ENCODE results near the gene CSAD.
A peak's percentile ranks its signal among the peaks of the same experiment; 100 is the strongest.

CSAD gene

DNA sequence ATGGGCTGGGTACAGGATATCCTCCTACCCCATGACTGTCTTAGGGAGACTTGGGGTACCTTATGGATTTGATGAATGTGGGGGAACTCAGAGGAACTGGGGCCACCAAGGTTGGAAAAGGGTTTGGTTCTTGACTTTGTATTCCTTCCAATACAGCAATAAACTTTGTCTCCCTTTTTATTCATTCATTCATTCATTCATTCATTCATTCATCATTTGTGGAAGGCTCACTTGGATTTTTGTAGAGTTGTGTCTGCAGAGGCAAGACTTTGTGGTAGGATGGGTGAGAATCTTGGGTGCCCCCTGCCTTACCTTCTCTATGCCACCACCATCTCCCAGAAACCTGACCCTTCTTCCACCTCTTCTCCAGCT lies 56.4 kb downstream of the CSAD start:
- Histone ChIP-seq H3K9me3 (replicated peaks in 1 of 2; ENCODE audit: control insufficient read depth in 2 of 2, insufficient read depth in 1 of 2, low read depth in 1 of 2, low read length in 2 of 2) (peaks cover 0 to 6% of the 10 kb centered on the region in 2 donors), H2BK5ac (ENCODE audit: low read length) (no peak overlapping the region), H3K23ac (ENCODE audit: low read depth, low read length, poor library complexity) (no peak overlapping the region), H3K14ac (ENCODE audit: low read length) (no peak overlapping the region), H2AK5ac (ENCODE audit: low read depth, low read length) (no peak overlapping the region), H3K4me2 (ENCODE audit: insufficient read depth, low read length, poor library complexity, severe bottlenecking) (no peak overlapping the region), H2AFZ (ENCODE audit: low read length) (no peak overlapping the region), H3K36me3 (replicated peaks in 1 of 2; ENCODE audit: control insufficient read depth in 2 of 2, insufficient read depth in 2 of 2, low read length in 2 of 2) (no peaks in the 10 kb centered on the region), H3K4ac (ENCODE audit: low read length) (no peak overlapping the region), H3K27me3 (ENCODE audit: control insufficient read depth in 3 of 3, insufficient read depth in 3 of 3, low read depth in 1 of 3, low read length in 3 of 3) (peaks cover 0 to 2% (median 2%) of the 10 kb centered on the region in 3 experiments), H4K8ac (ENCODE audit: low read depth, low read length) (no peak overlapping the region), H2BK15ac (ENCODE audit: low read length) (no peak overlapping the region), H3K27ac (replicated peaks; ENCODE audit: low read length) (no peak overlapping the region), H3K4me3 (ENCODE audit: low read length in 2 of 2) (no peak overlapping the region), H3K18ac (ENCODE audit: low read length) (no peak overlapping the region), H3K4me1 (ENCODE audit: control insufficient read depth in 2 of 2, insufficient read depth in 1 of 2, low read depth in 1 of 2, low read length in 2 of 2) (peaks cover 0 to 2% of the 10 kb centered on the region in 2 donors), H3K79me1 (ENCODE audit: low read depth, low read length) (no peaks in the 10 kb centered on the region), H4K91ac (ENCODE audit: low read depth, low read length, poor library complexity) (no peak overlapping the region), H2BK120ac (ENCODE audit: low read depth, low read length) (no peak overlapping the region), H2BK12ac (ENCODE audit: low read length) (no peak overlapping the region), H3K9ac (ENCODE audit: low read depth, low read length, poor library complexity) (no peak overlapping the region)
- DNase-seq (ENCODE audit: low spot score) = no peak

GRCh38 chr12:53123578-53124351 lies 57.0 kb downstream of the CSAD start:
- Histone ChIP-seq H3K4ac (ENCODE audit: low read length) (no peak overlapping the region), H3K36me3 (replicated peaks in 1 of 2; ENCODE audit: control insufficient read depth in 2 of 2, insufficient read depth in 2 of 2, low read length in 2 of 2) (no peaks in the 10 kb centered on the region), H3K4me1 (ENCODE audit: control insufficient read depth in 2 of 2, insufficient read depth in 1 of 2, low read depth in 1 of 2, low read length in 2 of 2) (peaks cover 0 to 2% of the 10 kb centered on the region in 2 donors), H3K18ac (ENCODE audit: low read length) (peak overlapping the region; percentile 61), H3K79me1 (ENCODE audit: low read depth, low read length) (no peaks in the 10 kb centered on the region), H3K27ac (replicated peaks; ENCODE audit: low read length) (no peak overlapping the region), H3K23ac (ENCODE audit: low read depth, low read length, poor library complexity) (peak overlapping the region; percentile 32), H2AFZ (ENCODE audit: low read length) (no peak overlapping the region), H2BK120ac (ENCODE audit: low read depth, low read length) (no peak overlapping the region), H3K9me3 (replicated peaks in 1 of 2; ENCODE audit: control insufficient read depth in 2 of 2, insufficient read depth in 1 of 2, low read depth in 1 of 2, low read length in 2 of 2) (peaks cover 0 to 6% of the 10 kb centered on the region in 2 donors), H2BK12ac (ENCODE audit: low read length) (no peak overlapping the region), H3K27me3 (ENCODE audit: control insufficient read depth in 3 of 3, insufficient read depth in 3 of 3, low read depth in 1 of 3, low read length in 3 of 3) (peaks cover 0 to 7% (median 2%) of the 10 kb centered on the region in 3 experiments), H2BK5ac (ENCODE audit: low read length) (no peak overlapping the region), H2BK15ac (ENCODE audit: low read length) (no peak overlapping the region), H2AK5ac (ENCODE audit: low read depth, low read length) (no peak overlapping the region), H3K4me2 (ENCODE audit: insufficient read depth, low read length, poor library complexity, severe bottlenecking) (no peak overlapping the region), H4K8ac (ENCODE audit: low read depth, low read length) (no peak overlapping the region), H3K9ac (ENCODE audit: low read depth, low read length, poor library complexity) (no peak overlapping the region), H3K14ac (ENCODE audit: low read length) (no peak overlapping the region), H3K4me3 (ENCODE audit: low read length in 2 of 2) (peak overlapping the region in 1 of 2 donors; percentile 34), H4K91ac (ENCODE audit: low read depth, low read length, poor library complexity) (no peak overlapping the region)
- no peak for DNase-seq (ENCODE audit: low spot score)
- WGBS, 2 donors (ENCODE audit: extremely low coverage in 2 of 2, insufficient read length in 2 of 2, insufficient replicate concordance in 1 of 2) = no CpG with 5 or more reads among the region's 16 CpGs

- Histone ChIP-seq H3K79me1 (ENCODE audit: low read depth, low read length) (no peaks in the 10 kb centered on the region), H2BK12ac (ENCODE audit: low read length) (peak overlapping the region; percentile 90), H2AK5ac (ENCODE audit: low read depth, low read length) (no peak overlapping the region), H3K18ac (ENCODE audit: low read length) (no peak overlapping the region), H3K14ac (ENCODE audit: low read length) (no peak overlapping the region), H3K4me2 (ENCODE audit: insufficient read depth, low read length, poor library complexity, severe bottlenecking) (no peak overlapping the region), H3K9me3 (replicated peaks in 1 of 2; ENCODE audit: control insufficient read depth in 2 of 2, insufficient read depth in 1 of 2, low read depth in 1 of 2, low read length in 2 of 2) (peaks cover 0 to 6% of the 10 kb centered on the region in 2 donors), H2AFZ (ENCODE audit: low read length) (no peak overlapping the region), H3K27ac (replicated peaks; ENCODE audit: low read length) (no peak overlapping the region), H3K4ac (ENCODE audit: low read length) (no peak overlapping the region), H2BK5ac (ENCODE audit: low read length) (no peak overlapping the region), H3K9ac (ENCODE audit: low read depth, low read length, poor library complexity) (no peak overlapping the region), H3K27me3 (ENCODE audit: control insufficient read depth in 3 of 3, insufficient read depth in 3 of 3, low read depth in 1 of 3, low read length in 3 of 3) (peaks cover 0 to 7% (median 0%) of the 10 kb centered on the region in 3 experiments), H2BK120ac (ENCODE audit: low read depth, low read length) (no peak overlapping the region), H3K23ac (ENCODE audit: low read depth, low read length, poor library complexity) (no peak overlapping the region), H4K8ac (ENCODE audit: low read depth, low read length) (no peak overlapping the region), H2BK15ac (ENCODE audit: low read length) (no peak overlapping the region), H3K36me3 (replicated peaks in 1 of 2; ENCODE audit: control insufficient read depth in 2 of 2, insufficient read depth in 2 of 2, low read length in 2 of 2) (no peaks in the 10 kb centered on the region), H3K4me3 (ENCODE audit: low read length in 2 of 2) (no peak overlapping the region), H4K91ac (ENCODE audit: low read depth, low read length, poor library complexity) (no peak overlapping the region), H3K4me1 (ENCODE audit: control insufficient read depth in 2 of 2, insufficient read depth in 1 of 2, low read depth in 1 of 2, low read length in 2 of 2) (peaks cover 0 to 2% of the 10 kb centered on the region in 2 donors)
- DNase-seq (ENCODE audit: low spot score) = no peak
- no CpG with 5 or more reads among the region's 10 CpGs for WGBS, 2 donors (ENCODE audit: extremely low coverage in 2 of 2, insufficient read length in 2 of 2, insufficient replicate concordance in 1 of 2)
Observed at GRCh38 chr12:53122961-53123468, 57.7 kb downstream of the CSAD start.

DNA sequence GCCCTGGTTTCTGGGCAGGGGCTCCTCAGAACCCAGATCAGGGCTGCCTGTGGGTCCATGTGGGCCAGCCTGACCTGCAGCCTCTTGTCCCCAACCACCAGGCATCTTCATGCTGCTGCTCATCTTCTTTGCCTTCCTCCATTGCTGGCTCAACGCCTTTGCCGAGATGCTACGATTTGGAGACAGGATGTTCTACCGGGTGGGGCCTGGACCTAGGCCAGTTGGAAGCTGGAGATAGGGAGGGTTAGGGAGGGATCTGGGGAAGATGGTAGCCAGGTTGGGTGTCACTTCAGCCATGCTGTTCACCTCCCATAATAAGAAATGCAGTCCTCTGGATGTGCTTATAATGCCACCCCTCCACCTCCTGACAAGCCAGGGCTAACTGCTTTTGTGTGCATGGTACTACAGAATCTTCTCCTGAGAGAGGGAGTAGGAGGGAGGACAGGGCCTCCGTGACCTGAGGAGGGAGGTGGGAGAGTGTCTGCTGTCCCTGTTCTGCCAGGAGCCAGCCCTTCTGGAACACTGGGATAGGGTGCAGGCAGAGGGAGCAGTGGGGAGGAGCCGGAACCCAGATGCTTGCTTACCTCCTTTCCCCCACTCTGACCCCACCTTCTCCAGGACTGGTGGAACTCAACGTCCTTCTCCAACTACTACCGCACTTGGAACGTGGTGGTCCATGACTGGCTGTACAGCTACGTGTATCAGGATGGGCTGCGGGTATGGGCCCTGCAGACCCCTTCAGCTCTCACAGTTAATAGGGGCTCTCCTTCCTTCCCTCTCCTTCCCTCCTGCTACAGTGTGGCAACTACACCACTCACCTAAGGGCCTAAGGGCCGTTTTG lies 59.8 kb downstream of the CSAD start:
- no peak for DNase-seq (ENCODE audit: low spot score)
- WGBS, 2 donors (ENCODE audit: extremely low coverage in 2 of 2, insufficient read length in 2 of 2, insufficient replicate concordance in 1 of 2) = no CpG with 5 or more reads among the region's 12 CpGs
- no peak overlapping the region for H3K18ac ChIP-seq (ENCODE audit: low read length)

More for the DNA sequence above, 59.8 kb downstream of the CSAD start:
- Histone ChIP-seq H2BK5ac (ENCODE audit: low read length) (no peak overlapping the region), H3K4me3 (ENCODE audit: low read length in 2 of 2) (no peak overlapping the region), H3K4ac (ENCODE audit: low read length) (no peak overlapping the region), H3K23ac (ENCODE audit: low read depth, low read length, poor library complexity) (peak overlapping the region; percentile 44), H4K8ac (ENCODE audit: low read depth, low read length) (no peak overlapping the region), H3K9me3 (replicated peaks in 1 of 2; ENCODE audit: control insufficient read depth in 2 of 2, insufficient read depth in 1 of 2, low read depth in 1 of 2, low read length in 2 of 2) (peaks cover 0 to 6% of the 10 kb centered on the region in 2 donors), H4K91ac (ENCODE audit: low read depth, low read length, poor library complexity) (no peak overlapping the region), H3K36me3 (replicated peaks in 1 of 2; ENCODE audit: control insufficient read depth in 2 of 2, insufficient read depth in 2 of 2, low read length in 2 of 2) (no peaks in the 10 kb centered on the region), H2BK12ac (ENCODE audit: low read length) (no peak overlapping the region), H3K14ac (ENCODE audit: low read length) (no peak overlapping the region), H3K27me3 (ENCODE audit: control insufficient read depth in 3 of 3, insufficient read depth in 3 of 3, low read depth in 1 of 3, low read length in 3 of 3) (peaks cover 0 to 11% (median 0%) of the 10 kb centered on the region in 3 experiments), H2AK5ac (ENCODE audit: low read depth, low read length) (no peak overlapping the region), H3K27ac (replicated peaks; ENCODE audit: low read length) (no peak overlapping the region), H2AFZ (ENCODE audit: low read length) (no peak overlapping the region), H2BK120ac (ENCODE audit: low read depth, low read length) (no peak overlapping the region), H3K4me2 (ENCODE audit: insufficient read depth, low read length, poor library complexity, severe bottlenecking) (no peak overlapping the region), H2BK15ac (ENCODE audit: low read length) (no peak overlapping the region), H3K9ac (ENCODE audit: low read depth, low read length, poor library complexity) (peak overlapping the region; percentile 60), H3K79me1 (ENCODE audit: low read depth, low read length) (no peaks in the 10 kb centered on the region), H3K4me1 (ENCODE audit: control insufficient read depth in 2 of 2, insufficient read depth in 1 of 2, low read depth in 1 of 2, low read length in 2 of 2) (peaks cover 0 to 3% of the 10 kb centered on the region in 2 donors)
